OCI-LY1 (cell line): ENCODE measurements around the gene SMCP.

Experiments
- H2AFZ ChIP-seq: fragments of 200-600 bp; sonication (generic), shearing (Covaris generic); 2 replicates; pipeline ENCODE4 v1.6.0; 2014; ENCODE audit warnings: antibody characterized with exemption, mild to moderate bottlenecking, low read length
- H3F3A ChIP-seq: fragments of 200-600 bp; sonication (generic), shearing (Covaris generic); 2 replicates; pipeline ENCODE4 v1.6.0; 2014; ENCODE audit warnings: mild to moderate bottlenecking, antibody characterized with exemption, low read length, moderate library complexity; ENCODE audit not compliant: insufficient read depth
- H3K27ac ChIP-seq: fragments of 200-600 bp; sonication (generic); 2 replicates; pipeline ENCODE4 v1.5.1; 2014; ENCODE audit warnings: low read length, mixed run types, mild to moderate bottlenecking, low read depth; ENCODE audit not compliant: poor library complexity, severe bottlenecking
- H3K27me3 ChIP-seq: fragments of 200-600 bp; sonication (generic); 2 replicates; pipeline ENCODE4 v1.6.0; 2014; ENCODE audit warnings: antibody characterized with exemption, mild to moderate bottlenecking, low read length, moderate library complexity; ENCODE audit not compliant: insufficient read depth
- H3K36me3 ChIP-seq: fragments of 200-600 bp; sonication (generic); 2 replicates; pipeline ENCODE4 v1.6.1; 2014; ENCODE audit warnings: mild to moderate bottlenecking, antibody characterized with exemption, low read length, moderate library complexity, mixed read lengths; ENCODE audit not compliant: insufficient read depth
- H3K4me1 ChIP-seq: fragments of 200-600 bp; sonication (generic); 2 replicates; pipeline ENCODE4 v1.5.1; 2014; ENCODE audit warnings: mild to moderate bottlenecking, low read length, moderate library complexity; ENCODE audit not compliant: insufficient read depth, severe bottlenecking
- H3K4me2 ChIP-seq: fragments of 200-600 bp; sonication (generic), shearing (Covaris generic); 2 replicates; pipeline ENCODE4 v1.6.1; 2014; ENCODE audit warnings: low read length
- H3K4me3 ChIP-seq: fragments of 200-600 bp; sonication (generic); 2 replicates; pipeline ENCODE4 v1.5.1; 2014; ENCODE audit warnings: low read length, low read depth, mild to moderate bottlenecking, mixed read lengths; ENCODE audit not compliant: poor library complexity, severe bottlenecking
- H3K79me2 ChIP-seq: fragments of 200-600 bp; shearing (Covaris generic); 2 replicates; pipeline ENCODE4 v1.6.1; 2016; ENCODE audit warnings: mixed run types, low read length, mixed read lengths; ENCODE audit not compliant: insufficient read depth
- H3K9ac ChIP-seq: fragments of 200-600 bp; sonication (generic), shearing (Covaris generic); 2 replicates; pipeline ENCODE4 v1.6.1; 2014; ENCODE audit warnings: mild to moderate bottlenecking, low read length, mixed read lengths
- H3K9me2 ChIP-seq: fragments of 200-600 bp; sonication (generic), shearing (Covaris generic); 2 replicates; pipeline ENCODE4 v1.6.1; 2014; ENCODE audit warnings: low read depth, mild to moderate bottlenecking, low read length, mixed read lengths
- H3K9me3 ChIP-seq: fragments of 200-600 bp; shearing (Covaris generic); 2 replicates; pipeline ENCODE4 v1.6.1; 2014; ENCODE audit warnings: low read length, mixed read lengths
- H4K20me1 ChIP-seq: fragments of 200-600 bp; sonication (generic), shearing (Covaris generic); 2 replicates; pipeline ENCODE4 v1.6.0; 2016; ENCODE audit warnings: mild to moderate bottlenecking, low read length; ENCODE audit not compliant: insufficient read depth
- CTCF ChIP-seq: fragments of 200-600 bp; sonication (generic), shearing (Covaris generic); IDR thresholded peaks from 2 replicates; pipeline ENCODE4 v1.5.1; 2017; ENCODE audit warnings: mild to moderate bottlenecking, antibody characterized with exemption, low read length, moderate library complexity, mixed read lengths
- EZH2 ChIP-seq: fragments of 200-600 bp; sonication (generic), shearing (Covaris generic); IDR thresholded peaks from 2 replicates; pipeline ENCODE4 v1.8.0; 2017; ENCODE audit warnings: borderline replicate concordance, mixed run types, mild to moderate bottlenecking, antibody characterized with exemption, low read length, moderate library complexity, mixed read lengths

The SMCP gene

GRCh38 chr1:152866321-152866720, 11.8 kb upstream of the SMCP start:
- Histone ChIP-seq H3K27me3 (no peaks in the 10 kb centered on the region), H3K4me3 (no peak overlapping the region), H3K36me3 (no peaks in the 10 kb centered on the region)

DNA sequence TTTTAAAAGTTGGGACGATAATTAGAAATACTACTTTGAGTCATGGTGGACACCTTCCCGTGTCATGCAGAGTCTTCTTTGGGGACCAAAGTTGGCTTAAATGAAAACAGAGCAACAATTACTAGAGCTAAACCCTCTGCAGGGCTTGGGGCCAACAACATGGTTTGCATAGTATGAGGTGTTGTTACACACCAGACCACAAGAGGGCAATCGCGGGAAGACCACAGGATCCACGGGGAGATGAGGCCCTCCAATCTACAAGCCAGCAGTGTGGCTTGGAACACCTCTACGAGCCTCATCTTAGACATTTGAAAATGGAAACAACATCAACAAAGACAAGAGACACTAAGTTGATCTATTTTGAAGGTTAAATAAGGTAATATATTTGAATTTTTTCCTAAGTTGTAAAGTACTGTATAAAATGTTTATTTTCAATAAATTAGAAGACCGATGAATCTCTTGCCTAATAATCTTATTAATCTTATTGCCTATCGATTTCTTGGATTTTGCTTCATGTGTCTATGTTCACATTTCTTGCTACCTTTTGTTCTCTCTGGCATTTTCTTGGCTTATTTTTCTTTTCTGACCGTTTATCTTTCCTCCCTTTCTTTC, 8.2 kb upstream of the SMCP start:
- Histone ChIP-seq H3K27ac (no peak overlapping the region), H3K4me2 (no peak overlapping the region), H3K27me3 (no peaks in the 10 kb centered on the region), H3K9me3 (no peaks in the 10 kb centered on the region), H3K9ac (no peak overlapping the region), H3K4me3 (no peak overlapping the region), H3K79me2 (no peaks in the 10 kb centered on the region), H3K4me1 (no peaks in the 10 kb centered on the region), H2AFZ (no peak overlapping the region), H4K20me1 (no peaks in the 10 kb centered on the region), H3K36me3 (no peaks in the 10 kb centered on the region), H3F3A (no peaks in the 10 kb centered on the region), H3K9me2 (no peaks in the 10 kb centered on the region)
- TF ChIP-seq CTCF (peak; percentile 67), EZH2 (no peak)

More at GRCh38 chr1:152866321-152866720, 11.8 kb upstream of the SMCP start:
- H4K20me1 ChIP-seq: no peaks in the 10 kb centered on the region
- no peak overlapping the region for H3K9ac ChIP-seq
- H3K4me1 ChIP-seq: no peaks in the 10 kb centered on the region
- H3F3A ChIP-seq: no peaks in the 10 kb centered on the region
- H3K79me2 ChIP-seq: no peaks in the 10 kb centered on the region
- H3K4me2 ChIP-seq: no peak overlapping the region
- H3K27ac ChIP-seq: no peak overlapping the region
- no peaks in the 10 kb centered on the region for H3K9me2 ChIP-seq
- no peaks in the 10 kb centered on the region for H3K9me3 ChIP-seq
- TF ChIP-seq CTCF (no peak), EZH2 (no peak)
- H2AFZ ChIP-seq: no peak overlapping the region

- H3K79me2 ChIP-seq: no peaks in the 10 kb centered on the region
- no peaks in the 10 kb centered on the region for H3F3A ChIP-seq
- H3K9me2 ChIP-seq: no peaks in the 10 kb centered on the region
- no peak overlapping the region for H3K4me3 ChIP-seq
- H3K27me3 ChIP-seq: no peaks in the 10 kb centered on the region
- peak; percentile 68 for TF ChIP-seq CTCF
- TF ChIP-seq EZH2: no peak
- no peak overlapping the region for H2AFZ ChIP-seq
- H3K36me3 ChIP-seq: no peaks in the 10 kb centered on the region
- H3K9ac ChIP-seq: no peak overlapping the region
- H4K20me1 ChIP-seq: no peaks in the 10 kb centered on the region
- H3K27ac ChIP-seq: no peak overlapping the region
- H3K4me1 ChIP-seq: no peaks in the 10 kb centered on the region
- H3K9me3 ChIP-seq: no peaks in the 10 kb centered on the region
- H3K4me2 ChIP-seq: no peak overlapping the region
Measured at GRCh38 chr1:152870831-152871730, 7.0 kb upstream of the SMCP start.
